ENCODE measurements around the gene HBG1. TPM values are rescaled to one million over a fixed set of nuclear protein-coding genes. Genes with fewer than 3 reads are reported as not detected.
"Not testable (repeated sequence)": the region's sequence is repeated elsewhere in the genome, so short reads cannot be mapped to it uniquely, and the experiment has no call there.

The HBG1 gene
- total RNA-seq, result not detected

GRCh38 chr11:5249807-5250396 is at the start of gene HBG1:
TSS of gene HBG1 (minus strand) at chr11:5249857. CDS start at chr11:5249804, 53 bp downstream.
- H3K9me3 Mint-ChIP-seq, H3K4me3 Mint-ChIP-seq, H3K4me1 Mint-ChIP-seq, DNase-seq, H3K36me3 Mint-ChIP-seq, H3K27me3 Mint-ChIP-seq, H3K27ac Mint-ChIP-seq: not testable (repeated sequence)

GRCh38 chr11:5298451-5298850 is 48.8 kb upstream of the HBG1 start:
- no peaks in the 10 kb centered on the region for H3K4me1 Mint-ChIP-seq
- H3K4me3 Mint-ChIP-seq, result no peak overlapping the region
- H3K36me3 Mint-ChIP-seq, result no peaks in the 10 kb centered on the region
- no peak for DNase-seq
- no peak overlapping the region for H3K27ac Mint-ChIP-seq
- H3K27me3 Mint-ChIP-seq, result peaks cover 4% of the 10 kb centered on the region
- H3K9me3 Mint-ChIP-seq, result no peaks in the 10 kb centered on the region

- Mint-ChIP-seq H3K36me3 (no peaks in the 10 kb centered on the region), H3K27me3 (peaks cover 4% of the 10 kb centered on the region), H3K9me3 (no peaks in the 10 kb centered on the region), H3K4me1 (no peaks in the 10 kb centered on the region), H3K4me3 (no peak overlapping the region), H3K27ac (no peak overlapping the region)
- no peak for DNase-seq
These were observed 48.2 kb upstream of the HBG1 start for GRCh38 chr11:5297721-5298323.

- H3K27ac Mint-ChIP-seq, H3K27me3 Mint-ChIP-seq, H3K36me3 Mint-ChIP-seq, H3K9me3 Mint-ChIP-seq, H3K4me1 Mint-ChIP-seq, H3K4me3 Mint-ChIP-seq, DNase-seq: not testable (repeated sequence)
These were observed 44.8 kb upstream of the HBG1 start for GRCh38 chr11:5294342-5294995.

- no peaks in the 10 kb centered on the region for H3K27me3 Mint-ChIP-seq
- H3K4me1 Mint-ChIP-seq, result no peaks in the 10 kb centered on the region
- H3K9me3 Mint-ChIP-seq, result no peaks in the 10 kb centered on the region
- no peak overlapping the region for H3K4me3 Mint-ChIP-seq
- H3K36me3 Mint-ChIP-seq, result no peaks in the 10 kb centered on the region
- H3K27ac Mint-ChIP-seq, result no peak overlapping the region
- DNase-seq, result no peak
These were observed 43.4 kb upstream of the HBG1 start for GRCh38 chr11:5293028-5293427.

- Mint-ChIP-seq H3K27me3 (no peaks in the 10 kb centered on the region), H3K4me3 (no peak overlapping the region), H3K4me1 (no peaks in the 10 kb centered on the region), H3K9me3 (no peaks in the 10 kb centered on the region), H3K27ac (no peak overlapping the region), H3K36me3 (no peaks in the 10 kb centered on the region)
- DNase-seq, result no peak
These were observed 41.7 kb upstream of the HBG1 start for GRCh38 chr11:5291207-5291838.

GRCh38 chr11:5290106-5290505 is 40.4 kb upstream of the HBG1 start:
- no peaks in the 10 kb centered on the region for H3K4me1 Mint-ChIP-seq
- no peak overlapping the region for H3K27ac Mint-ChIP-seq
- no peaks in the 10 kb centered on the region for H3K9me3 Mint-ChIP-seq
- H3K4me3 Mint-ChIP-seq, result no peak overlapping the region
- H3K36me3 Mint-ChIP-seq, result no peaks in the 10 kb centered on the region
- DNase-seq, result no peak
- no peaks in the 10 kb centered on the region for H3K27me3 Mint-ChIP-seq

- H3K4me1 Mint-ChIP-seq, result no peaks in the 10 kb centered on the region
- H3K27ac Mint-ChIP-seq, result no peak overlapping the region
- H3K36me3 Mint-ChIP-seq, result no peaks in the 10 kb centered on the region
- H3K4me3 Mint-ChIP-seq, result no peak overlapping the region
- DNase-seq, result no peak
- H3K27me3 Mint-ChIP-seq, result no peaks in the 10 kb centered on the region
- H3K9me3 Mint-ChIP-seq, result no peaks in the 10 kb centered on the region
These were observed 40.0 kb upstream of the HBG1 start for GRCh38 chr11:5289696-5290095.

GRCh38 chr11:5288906-5289550 is 39.4 kb upstream of the HBG1 start:
- no peaks in the 10 kb centered on the region for H3K36me3 Mint-ChIP-seq
- H3K4me3 Mint-ChIP-seq, result no peak overlapping the region
- H3K27me3 Mint-ChIP-seq, result no peaks in the 10 kb centered on the region
- no peak overlapping the region for H3K27ac Mint-ChIP-seq
- no peaks in the 10 kb centered on the region for H3K9me3 Mint-ChIP-seq
- no peaks in the 10 kb centered on the region for H3K4me1 Mint-ChIP-seq
- DNase-seq, result no peak

GRCh38 chr11:5288108-5288905 is 38.6 kb upstream of the HBG1 start:
- no peak for DNase-seq
- H3K36me3 Mint-ChIP-seq, result no peaks in the 10 kb centered on the region
- H3K27me3 Mint-ChIP-seq, result no peaks in the 10 kb centered on the region
- H3K27ac Mint-ChIP-seq, result no peak overlapping the region
- no peak overlapping the region for H3K4me3 Mint-ChIP-seq
- H3K9me3 Mint-ChIP-seq, result no peaks in the 10 kb centered on the region
- H3K4me1 Mint-ChIP-seq, result no peaks in the 10 kb centered on the region

GRCh38 chr11:5286901-5287300 is 37.2 kb upstream of the HBG1 start:
- H3K9me3 Mint-ChIP-seq, result no peaks in the 10 kb centered on the region

GRCh38 chr11:5286351-5286750 is 36.7 kb upstream of the HBG1 start:
- Mint-ChIP-seq H3K27ac (no peak overlapping the region), H3K4me3 (no peak overlapping the region), H3K4me1 (no peaks in the 10 kb centered on the region), H3K36me3 (no peaks in the 10 kb centered on the region), H3K27me3 (no peaks in the 10 kb centered on the region), H3K9me3 (no peaks in the 10 kb centered on the region)
- DNase-seq, result no peak

More at GRCh38 chr11:5286901-5287300, 37.2 kb upstream of the HBG1 start:
- Mint-ChIP-seq H3K4me3 (no peak overlapping the region), H3K27ac (no peak overlapping the region), H3K4me1 (no peaks in the 10 kb centered on the region), H3K36me3 (no peaks in the 10 kb centered on the region), H3K27me3 (no peaks in the 10 kb centered on the region)
- DNase-seq, result no peak

GRCh38 chr11:5285703-5286340 is 36.2 kb upstream of the HBG1 start:
- H3K4me1 Mint-ChIP-seq, result no peaks in the 10 kb centered on the region
- H3K27me3 Mint-ChIP-seq, result no peaks in the 10 kb centered on the region
- H3K36me3 Mint-ChIP-seq, result no peaks in the 10 kb centered on the region
- no peaks in the 10 kb centered on the region for H3K9me3 Mint-ChIP-seq
- no peak for DNase-seq
- no peak overlapping the region for H3K27ac Mint-ChIP-seq
- no peak overlapping the region for H3K4me3 Mint-ChIP-seq

GRCh38 chr11:5284637-5285036 is 35.0 kb upstream of the HBG1 start:
- Mint-ChIP-seq H3K27me3 (no peaks in the 10 kb centered on the region), H3K36me3 (no peaks in the 10 kb centered on the region), H3K4me3 (no peak overlapping the region), H3K4me1 (no peaks in the 10 kb centered on the region), H3K27ac (no peak overlapping the region), H3K9me3 (no peaks in the 10 kb centered on the region)
- DNase-seq, result no peak

Measured in activated naive CD8-positive, alpha-beta T cell treated with anti-CD3 and anti-CD28 coated beads for 36 hours (primary cell).